A204.1 (cell line): ENCODE measurements around the gene PROX1.
"Not testable (repeated sequence)": the region's sequence is repeated elsewhere in the genome, so short reads cannot be mapped to it uniquely, and the experiment has no call there.

Experiments used
- FAIRE-seq: peaks from 2 replicates; lab custom pipeline; 2012; peaks lifted over from hg19 to GRCh38; lab: Jason Lieb, UNC

Gene PROX1

GRCh38 chr1:214072426-214073157 is 84.8 kb downstream of the PROX1 start:
- no peak for FAIRE-seq

- FAIRE-seq: no peak
Observed at GRCh38 chr1:214074477-214074876, 86.7 kb downstream of the PROX1 start.

- no peak for FAIRE-seq
Observed at GRCh38 chr1:214075305-214075998, 87.7 kb downstream of the PROX1 start.

GRCh38 chr1:214075999-214076707 is 88.4 kb downstream of the PROX1 start:
- FAIRE-seq: no peak

- no peak for FAIRE-seq
Observed at GRCh38 chr1:214076708-214077065, 88.9 kb downstream of the PROX1 start.

- no peak for FAIRE-seq
Observed at GRCh38 chr1:214078950-214079349, 91.2 kb downstream of the PROX1 start.

GRCh38 chr1:214085325-214085724 is 97.6 kb downstream of the PROX1 start:
- FAIRE-seq: no peak

- no peak for FAIRE-seq
Observed at GRCh38 chr1:214086945-214087344, 99.2 kb downstream of the PROX1 start.

- FAIRE-seq: not testable (repeated sequence)
Observed at GRCh38 chr1:214089003-214089402, 101.2 kb downstream of the PROX1 start.
